B cell (primary cell): Measurements from ENCODE around the gene SMAD9. TPM values are rescaled to one million over a fixed set of nuclear protein-coding genes. Genes with fewer than 3 reads are reported as not detected.

Experiments used
- ATAC-seq: fragments of 200-7000 bp; cut with Tn5 transposase; one replicate; pipeline ENCODE4 v1.10.0; 2021; ENCODE audit warnings: low read depth, mild to moderate bottlenecking, moderate number of reproducible peaks, moderate library complexity
- CTCF ChIA-PET: fragments of 350-600 bp; sonication (Branson Sonifier 250); formaldehyde crosslinking; loops from one replicate; lab custom pipeline; 2021; ENCODE audit warnings: antibody characterized with exemption, inconsistent platforms; lab: Charles Lee
- POLR2A ChIA-PET: fragments of 350-600 bp; sonication (Branson Sonifier 250); formaldehyde crosslinking; loops from one replicate; lab custom pipeline; 2021; ENCODE audit warnings: antibody characterized with exemption; lab: Charles Lee
- DNase-seq: peaks from one replicate; pipeline ENCODE4 v3.0.0; 2013
- H2AFZ ChIP-seq: 2 replicates; pipeline ENCODE4 v1.6.1; 2012; ENCODE audit warnings: mild to moderate bottlenecking, low read depth, low read length; ENCODE audit not compliant: insufficient read depth, poor library complexity, severe bottlenecking
- H3K27ac ChIP-seq, 2 donors: 1 replicate in 1 of 2; 2 replicates in 1 of 2; pipeline ENCODE4 v1.5.1; 2012 to 2013; ENCODE audit warnings: low read length in 2 of 2, mild to moderate bottlenecking in 2 of 2, moderate library complexity in 1 of 2
- H3K27me3 ChIP-seq, 4 experiments: fragments of 200-600 bp in 1 of 4; sonication (generic) in 1 of 4; replicated peaks in 1 of 4; 1 replicate in 2 of 4; 2 replicates in 2 of 4; pipeline versions ENCODE4 v1.6.1 to v1.7.0; 2013 to 2016; ENCODE audit warnings: low read length in 3 of 4, mild to moderate bottlenecking in 2 of 4, mixed read lengths in 1 of 4, moderate library complexity in 1 of 4; ENCODE audit not compliant: insufficient read depth in 4 of 4, control insufficient read depth in 3 of 4; ENCODE audit errors: control extremely low read depth in 1 of 4
- H3K36me3 ChIP-seq, 2 experiments: replicated peaks in 1 of 2; 1 replicate in 1 of 2; 2 replicates in 1 of 2; pipeline versions ENCODE4 v1.6.1 to v1.7.1; 2013; ENCODE audit warnings: low read length in 1 of 2; ENCODE audit not compliant: insufficient read depth in 2 of 2, control insufficient read depth in 1 of 2; ENCODE audit errors: control extremely low read depth in 1 of 2, extremely low read depth in 1 of 2
- H3K4me1 ChIP-seq, 2 donors: fragments of 200-600 bp in 1 of 2; sonication (generic) in 1 of 2; 1 replicate in 1 of 2; 2 replicates in 1 of 2; pipeline versions ENCODE4 v1.5.1 to v1.6.1; 2013 to 2017; ENCODE audit warnings: low read length in 2 of 2; ENCODE audit not compliant: control insufficient read depth in 2 of 2, insufficient read depth in 2 of 2
- H3K4me2 ChIP-seq: replicated peaks from 2 replicates; pipeline ENCODE3; 2012; ENCODE audit warnings: mild to moderate bottlenecking, low read depth, low read length; ENCODE audit not compliant: poor library complexity, severe bottlenecking
- H3K4me3 ChIP-seq, 5 experiments: fragments of 200-600 bp in 1 of 5; sonication (generic) in 1 of 5; 1 replicate in 3 of 5; 2 replicates in 2 of 5; pipeline versions ENCODE4 v1.5.1 to v1.7.0; 2011 to 2016; ENCODE audit warnings: low read length in 4 of 5, mild to moderate bottlenecking in 4 of 5, low read depth in 2 of 5, control low read depth in 1 of 5, moderate library complexity in 1 of 5; ENCODE audit not compliant: insufficient read depth in 1 of 5; ENCODE audit errors: control extremely low read depth in 1 of 5, extremely low read depth in 1 of 5
- H3K79me2 ChIP-seq: fragments of 200-600 bp; sonication (generic); one replicate; pipeline ENCODE4 v1.6.0; 2016; ENCODE audit warnings: low read length; ENCODE audit not compliant: control insufficient read depth, insufficient read depth
- H3K9ac ChIP-seq: fragments of 200-600 bp; sonication (generic); 2 replicates; pipeline ENCODE4 v1.6.1; 2017; ENCODE audit warnings: mild to moderate bottlenecking, low read length, moderate library complexity
- H3K9me3 ChIP-seq, 3 donors: one replicate each; pipeline versions ENCODE4 v1.6.1 to v1.7.1; 2013; ENCODE audit warnings: low read length in 2 of 3; ENCODE audit not compliant: control insufficient read depth in 2 of 3, insufficient read depth in 1 of 3; ENCODE audit errors: control extremely low read depth in 1 of 3
- H4K20me1 ChIP-seq: 2 replicates; pipeline ENCODE4 v1.6.0; 2012; ENCODE audit warnings: mild to moderate bottlenecking, low read length; ENCODE audit not compliant: insufficient read depth, control insufficient read depth, poor library complexity, severe bottlenecking
- H3K27ac Mint-ChIP-seq: one replicate; pipeline ENCODE4 v1.8.0; 2021; ENCODE audit warnings: mixed read lengths
- H3K27me3 Mint-ChIP-seq: one replicate; pipeline ENCODE4 v1.8.0; 2021; ENCODE audit warnings: mixed read lengths
- H3K4me1 Mint-ChIP-seq: one replicate; pipeline ENCODE4 v1.8.0; 2021; ENCODE audit warnings: mixed read lengths
- H3K4me3 Mint-ChIP-seq: one replicate; pipeline ENCODE4 v1.8.0; 2021; ENCODE audit warnings: mixed read lengths
- H3K9me3 Mint-ChIP-seq: one replicate; pipeline ENCODE4 v1.8.0; 2022; ENCODE audit warnings: mixed read lengths; ENCODE audit not compliant: insufficient read depth
- EZH2 ChIP-seq: IDR thresholded peaks from 2 replicates; pipeline ENCODE4 v1.6.1; 2012; ENCODE audit warnings: borderline replicate concordance, low read depth, mild to moderate bottlenecking, moderate library complexity, low read length; ENCODE audit not compliant: insufficient read depth, poor library complexity, severe bottlenecking
- WGBS: methylation state at CpG from one replicate; pipeline ENCODE4 v1.1.5; 2013; ENCODE audit warnings: missing lambda C conversion rate; ENCODE audit not compliant: insufficient coverage; 5-methylcytosine and 5-hydroxymethylcytosine counted together
- intact Hi-C: fragments of 100-400 bp; cut with micrococcal nuclease; formaldehyde crosslinking; loops from one replicate; pipeline ENCODE4 v1.10.0; 2022
- polyA plus RNA-seq: library from polyadenylated mRNA; depleted of rRNA; stranded (reverse); fragments of >200 nt; gene quantifications from 2 replicates; pipeline ENCODE4 v1.2.3, GENCODE V29; 2012
- total RNA-seq, 2 donors: library from RNA; stranded (reverse); fragments of 120-200 nt in 1 of 2; gene quantifications; 1 replicate in 1 of 2; 2 replicates in 1 of 2; pipeline versions ENCODE4 v1.2.3 to v1.2.4, GENCODE V29; 2013 to 2022
- TF ChIP-seq, protein P1 (sequence below): fragments of 200-600 bp; IDR thresholded peaks from one replicate; pipeline ENCODE4 v1.8.0; 2022; ENCODE audit warnings: antibody characterized with exemption, mild to moderate bottlenecking

The SMAD9 gene
- total and polyA plus RNA-seq, 2 donors (not counting 1 experiment from before 2014, with no cell fraction given), result not detected

DNA sequence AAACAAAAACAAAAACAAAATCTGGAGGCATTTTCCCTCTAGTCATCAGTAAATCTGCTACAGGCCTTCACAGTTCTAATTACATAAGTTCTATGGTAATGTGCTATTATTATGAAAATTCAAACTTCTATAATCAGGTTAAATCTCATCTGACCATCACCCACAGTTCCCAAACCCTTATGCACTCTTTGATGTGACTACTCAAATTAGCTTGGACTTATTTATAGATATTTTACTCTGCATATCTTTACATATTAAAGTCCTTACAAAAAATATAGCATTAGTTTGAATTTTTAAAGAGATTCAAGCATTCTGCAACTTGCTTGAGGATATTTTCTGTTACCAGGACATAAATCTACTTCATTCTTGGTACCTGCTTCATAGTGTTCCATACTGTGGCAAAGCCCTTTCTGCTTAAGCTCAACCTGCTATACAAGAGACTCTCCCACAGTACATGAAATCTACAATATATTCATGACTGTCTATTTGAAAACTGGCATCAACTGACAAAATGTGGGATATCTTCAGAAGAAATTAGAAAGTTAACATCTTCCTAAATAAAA, 22.9 kb downstream of the SMAD9 start:
- POLR2A ChIA-PET, result no interaction called here
- no peaks in the 10 kb centered on the region for H3K36me3 ChIP-seq
- no peak overlapping the region for H3K27ac ChIP-seq
- DNase-seq (no peak), ATAC-seq (no peak)
- TF ChIP-seq, protein P1, sequence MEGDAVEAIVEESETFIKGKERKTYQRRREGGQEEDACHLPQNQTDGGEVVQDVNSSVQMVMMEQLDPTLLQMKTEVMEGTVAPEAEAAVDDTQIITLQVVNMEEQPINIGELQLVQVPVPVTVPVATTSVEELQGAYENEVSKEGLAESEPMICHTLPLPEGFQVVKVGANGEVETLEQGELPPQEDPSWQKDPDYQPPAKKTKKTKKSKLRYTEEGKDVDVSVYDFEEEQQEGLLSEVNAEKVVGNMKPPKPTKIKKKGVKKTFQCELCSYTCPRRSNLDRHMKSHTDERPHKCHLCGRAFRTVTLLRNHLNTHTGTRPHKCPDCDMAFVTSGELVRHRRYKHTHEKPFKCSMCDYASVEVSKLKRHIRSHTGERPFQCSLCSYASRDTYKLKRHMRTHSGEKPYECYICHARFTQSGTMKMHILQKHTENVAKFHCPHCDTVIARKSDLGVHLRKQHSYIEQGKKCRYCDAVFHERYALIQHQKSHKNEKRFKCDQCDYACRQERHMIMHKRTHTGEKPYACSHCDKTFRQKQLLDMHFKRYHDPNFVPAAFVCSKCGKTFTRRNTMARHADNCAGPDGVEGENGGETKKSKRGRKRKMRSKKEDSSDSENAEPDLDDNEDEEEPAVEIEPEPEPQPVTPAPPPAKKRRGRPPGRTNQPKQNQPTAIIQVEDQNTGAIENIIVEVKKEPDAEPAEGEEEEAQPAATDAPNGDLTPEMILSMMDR, result no peak
- no peak for TF ChIP-seq EZH2
- H3K27me3 ChIP-seq, result peaks cover 0 to 6% (median 1%) of the 10 kb centered on the region in 4 experiments
- H3K9me3 ChIP-seq, result no peaks in the 10 kb centered on the region
- peaks cover 25% of the 10 kb centered on the region for H3K27me3 Mint-ChIP-seq
- no peaks in the 10 kb centered on the region for H3K4me1 ChIP-seq
- H3K79me2 ChIP-seq, result no peaks in the 10 kb centered on the region
- intact Hi-C loops, result no loop called here
- H3K4me2 ChIP-seq, result no peak overlapping the region
- H3K9ac ChIP-seq, result no peak overlapping the region
- CTCF ChIA-PET, result no interaction called here
- no peaks in the 10 kb centered on the region for H3K9me3 Mint-ChIP-seq
- H3K4me1 Mint-ChIP-seq, result no peaks in the 10 kb centered on the region
- no peak overlapping the region for H2AFZ ChIP-seq
- no peak overlapping the region for H3K4me3 ChIP-seq
- H4K20me1 ChIP-seq, result no peaks in the 10 kb centered on the region
- H3K4me3 Mint-ChIP-seq, result no peak overlapping the region
- H3K27ac Mint-ChIP-seq, result no peak overlapping the region

DNA sequence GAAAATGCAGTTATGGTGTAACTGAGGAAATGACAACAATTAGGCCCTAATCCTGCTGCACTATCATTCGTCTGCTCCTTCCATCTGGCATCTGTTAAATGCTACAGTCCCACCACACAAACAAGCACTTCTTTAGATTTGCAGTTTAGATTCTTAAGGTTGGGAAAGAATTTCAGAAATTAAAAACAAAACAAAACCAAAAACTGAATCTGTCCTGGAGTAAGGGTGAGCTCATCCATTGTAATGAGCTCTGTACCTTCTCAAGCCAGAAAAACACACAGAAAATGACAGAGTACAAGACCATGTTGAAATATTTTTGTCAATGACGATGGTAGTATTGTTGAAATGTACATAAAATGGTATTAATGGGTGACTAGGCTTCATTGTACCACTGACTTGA, 28.3 kb downstream of the SMAD9 start:
- Mint-ChIP-seq H3K27me3 (peaks cover 29% of the 10 kb centered on the region), H3K4me1 (no peaks in the 10 kb centered on the region), H3K4me3 (no peak overlapping the region), H3K27ac (no peak overlapping the region), H3K9me3 (peaks cover 3% of the 10 kb centered on the region)
- H3K27ac ChIP-seq, result no peak overlapping the region
- no peak overlapping the region for H3K4me3 ChIP-seq
- no peaks in the 10 kb centered on the region for H3K36me3 ChIP-seq
- H3K79me2 ChIP-seq, result no peaks in the 10 kb centered on the region
- ChIA-PET POLR2A (no interaction called here), CTCF (no interaction called here)
- DNase-seq (no peak), ATAC-seq (no peak)
- peaks cover 0 to 3% (median 0%) of the 10 kb centered on the region in 4 experiments for H3K27me3 ChIP-seq
- WGBS, result no CpG with 5 or more reads among the region's 2 CpGs
- TF ChIP-seq EZH2, result no peak
- TF ChIP-seq, protein P1, result no peak
- H3K4me2 ChIP-seq, result no peak overlapping the region
- H2AFZ ChIP-seq, result no peak overlapping the region
- intact Hi-C loops, result no loop called here
- no peaks in the 10 kb centered on the region for H3K9me3 ChIP-seq
- H4K20me1 ChIP-seq, result no peaks in the 10 kb centered on the region
- no peaks in the 10 kb centered on the region for H3K4me1 ChIP-seq
- no peak overlapping the region for H3K9ac ChIP-seq
